Measurements from ENCODE around the gene UBALD2. TPM values are rescaled to one million over a fixed set of nuclear protein-coding genes. Genes with fewer than 3 reads are reported as not detected.
A peak's percentile ranks its signal among the peaks of the same experiment; 100 is the strongest.
"Not testable (repeated sequence)": the region's sequence is repeated elsewhere in the genome, so short reads cannot be mapped to it uniquely, and the experiment has no call there.

UBALD2 gene
- total RNA-seq, 2 experiments from 2014 or later, result 260 to 406 TPM

DNA sequence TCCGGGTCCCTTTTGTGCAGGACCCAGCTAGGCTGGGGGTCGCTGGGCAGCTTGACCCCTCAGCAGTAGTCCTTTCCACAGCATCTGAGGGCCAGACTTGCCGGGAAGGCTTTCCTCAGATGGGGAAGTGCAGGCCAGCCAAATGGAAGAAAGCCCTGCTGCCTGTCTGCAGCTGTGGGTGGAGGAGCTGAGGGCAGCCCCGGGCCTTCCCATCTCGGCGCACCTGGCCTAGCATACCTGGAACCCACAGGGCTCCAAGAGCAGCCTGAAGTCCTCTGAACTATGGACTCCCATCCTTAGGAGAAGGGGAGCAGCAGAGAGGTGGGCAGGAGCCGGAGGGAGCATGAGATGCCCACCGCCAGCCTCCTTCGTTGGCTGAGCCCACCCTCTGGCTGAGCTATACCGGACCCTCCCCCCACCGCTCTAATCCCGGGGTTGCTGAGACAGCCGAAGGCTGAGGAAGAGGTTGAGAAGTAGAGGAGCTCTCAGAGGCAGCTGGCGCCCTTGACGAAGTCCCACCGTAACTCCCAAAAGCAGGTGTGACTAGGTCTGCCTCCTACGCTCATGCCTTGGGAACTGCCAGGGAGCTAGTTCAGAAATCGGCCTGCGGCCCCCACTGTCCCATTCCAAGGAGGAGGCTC is 13.2 kb downstream of the UBALD2 start:
- Mint-ChIP-seq H3K4me3 (no peak overlapping the region), H3K36me3 (no peaks in the 10 kb centered on the region), H3K9me3 (ENCODE audit: low read depth) (no peaks in the 10 kb centered on the region), H3K27ac (no peak overlapping the region), H3K4me1 (peaks cover 11% of the 10 kb centered on the region), H3K27me3 (no peaks in the 10 kb centered on the region)
- ATAC-seq (no peak), DNase-seq (peak; percentile 42)
- CTCF ChIA-PET, result interaction anchor here (1.0 to 13.7 kb wide), 17 partner anchors 9 to 265 kb away, joined by 3 to 308 read pairs (median 17); partner anchors contain the start of genes EXOC7, FOXJ1 and UBALD2

DNA sequence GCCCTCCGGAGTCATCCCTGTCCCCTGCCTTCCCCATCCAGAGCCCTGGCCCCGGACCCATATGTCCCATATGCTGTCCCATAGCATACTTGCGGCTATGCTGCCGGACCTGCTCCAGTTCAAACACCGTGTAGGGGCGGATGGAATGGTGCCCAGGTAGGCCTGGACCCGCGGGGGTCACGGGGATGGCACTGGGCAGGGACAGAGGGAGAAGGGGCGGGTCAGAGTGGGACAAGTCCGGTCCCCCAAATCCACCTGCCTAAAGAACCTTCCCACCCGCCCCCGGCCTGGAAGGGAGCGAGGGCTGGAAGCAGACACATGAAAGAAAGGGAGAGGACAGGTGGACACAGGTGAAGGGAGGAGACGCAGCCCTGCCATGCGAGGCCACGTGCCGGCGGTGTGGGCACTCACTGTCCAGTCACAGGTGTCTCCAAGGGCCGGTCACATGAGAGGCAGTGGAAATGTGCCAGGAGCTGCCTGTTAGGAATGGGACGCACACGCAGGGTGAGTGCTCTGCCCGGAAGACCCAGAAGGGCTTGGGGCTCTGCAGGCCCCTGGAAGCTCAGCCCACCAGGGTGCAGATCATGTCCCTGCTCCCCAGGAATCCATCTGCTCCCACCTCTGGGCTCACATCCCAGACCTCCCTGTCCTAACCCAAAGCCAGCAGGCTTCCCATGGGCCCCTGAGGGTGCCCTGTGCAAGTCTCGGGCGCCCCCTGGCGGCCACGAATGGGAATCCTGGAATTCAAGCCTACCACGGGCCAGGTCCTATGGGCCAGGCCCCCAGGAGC is 14.0 kb downstream of the UBALD2 start:
- DNase-seq, result peak; percentile 89
- peak; percentile 88 for ATAC-seq
- no peak overlapping the region for H3K4me3 Mint-ChIP-seq
- no peaks in the 10 kb centered on the region for H3K27me3 Mint-ChIP-seq
- no peaks in the 10 kb centered on the region for H3K36me3 Mint-ChIP-seq
- no peaks in the 10 kb centered on the region for H3K9me3 Mint-ChIP-seq (ENCODE audit: low read depth)
- H3K27ac Mint-ChIP-seq, result no peak overlapping the region
- CTCF ChIA-PET, result interaction anchor here (0.7 to 13.7 kb wide), 69 partner anchors 9 to 298 kb away, joined by 3 to 308 read pairs (median 5); partner anchors contain the start of genes EXOC7, FOXJ1 and UBALD2
- peaks cover 4% of the 10 kb centered on the region for H3K4me1 Mint-ChIP-seq

GRCh38 chr17:76279742-76280287 is 14.7 kb downstream of the UBALD2 start:
- ATAC-seq (no peak), DNase-seq (no peak)
- H3K27ac Mint-ChIP-seq, result no peak overlapping the region
- H3K27me3 Mint-ChIP-seq, result no peaks in the 10 kb centered on the region
- peaks cover 1% of the 10 kb centered on the region for H3K4me1 Mint-ChIP-seq
- H3K36me3 Mint-ChIP-seq, result no peaks in the 10 kb centered on the region
- no peaks in the 10 kb centered on the region for H3K9me3 Mint-ChIP-seq (ENCODE audit: low read depth)
- no peak overlapping the region for H3K4me3 Mint-ChIP-seq
- CTCF ChIA-PET, result interaction anchor here (0.7 to 13.7 kb wide), 66 partner anchors 8 to 299 kb away, joined by 3 to 308 read pairs (median 5); partner anchors contain the start of genes EXOC7, FOXJ1 and UBALD2

GRCh38 chr17:76280650-76281049 is 15.5 kb downstream of the UBALD2 start:
- Mint-ChIP-seq H3K36me3 (no peaks in the 10 kb centered on the region), H3K4me1 (peaks cover 1% of the 10 kb centered on the region), H3K27ac (no peak overlapping the region), H3K4me3 (no peak overlapping the region), H3K27me3 (no peaks in the 10 kb centered on the region), H3K9me3 (ENCODE audit: low read depth) (no peaks in the 10 kb centered on the region)
- CTCF ChIA-PET, result interaction anchor here (1.0 to 13.7 kb wide), 22 partner anchors 12 to 300 kb away, joined by 3 to 308 read pairs (median 9); partner anchors contain the start of genes EXOC7 and FOXJ1
- ATAC-seq (no peak), DNase-seq (no peak)

GRCh38 chr17:76281573-76282371 is 16.6 kb downstream of the UBALD2 start:
- no peak overlapping the region for H3K4me3 Mint-ChIP-seq
- no peaks in the 10 kb centered on the region for H3K27me3 Mint-ChIP-seq

DNA sequence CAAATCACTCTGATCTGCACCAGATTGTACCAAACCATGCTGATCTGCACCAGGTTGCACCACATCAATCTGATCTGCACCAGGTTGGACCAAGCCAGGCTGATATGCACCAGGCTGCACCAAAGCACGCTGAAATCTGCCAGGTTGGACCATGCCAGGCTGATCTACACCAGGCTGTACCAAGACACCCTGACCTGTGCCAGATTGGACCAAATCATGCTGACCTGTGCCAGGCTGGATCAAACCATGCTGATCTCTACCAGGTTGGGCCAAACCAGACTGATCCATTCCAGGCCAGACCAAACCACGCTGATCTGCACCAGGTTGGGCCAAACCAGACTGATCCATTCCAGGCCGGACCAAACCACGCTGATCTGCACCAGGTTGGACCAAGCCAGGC is 27.4 kb downstream of the UBALD2 start:
- CTCF ChIA-PET, result no interaction called here
- Mint-ChIP-seq H3K36me3 (no peaks in the 10 kb centered on the region), H3K4me3 (no peak overlapping the region), H3K27ac (no peak overlapping the region), H3K27me3 (no peaks in the 10 kb centered on the region), H3K4me1 (no peaks in the 10 kb centered on the region), H3K9me3 (ENCODE audit: low read depth) (no peaks in the 10 kb centered on the region)
- DNase-seq, result no peak
- no peak for ATAC-seq

More at GRCh38 chr17:76281573-76282371, 16.6 kb downstream of the UBALD2 start:
- Mint-ChIP-seq H3K4me1 (peaks cover 1% of the 10 kb centered on the region), H3K36me3 (no peaks in the 10 kb centered on the region), H3K27ac (no peak overlapping the region), H3K9me3 (ENCODE audit: low read depth) (no peaks in the 10 kb centered on the region)
- ATAC-seq, result no peak
- DNase-seq, result no peak
- CTCF ChIA-PET, result interaction anchor here (2.0 to 13.7 kb wide), 7 partner anchors 8 to 268 kb away, joined by 4 to 308 read pairs (median 39); partner anchors contain the start of gene FOXJ1

- Mint-ChIP-seq H3K9me3 (ENCODE audit: low read depth) (no peaks in the 10 kb centered on the region), H3K27me3 (no peaks in the 10 kb centered on the region), H3K36me3 (no peaks in the 10 kb centered on the region), H3K4me3 (no peak overlapping the region), H3K4me1 (no peaks in the 10 kb centered on the region), H3K27ac (no peak overlapping the region)
- no peak for ATAC-seq
- CTCF ChIA-PET, result interaction anchor here (1.4 kb wide), 1 partner anchor 172 kb away, joined by 4 read pairs; no protein-coding TSS in a partner anchor
- no peak for DNase-seq
Measured at GRCh38 chr17:76293106-76293505, 28.0 kb downstream of the UBALD2 start.

GRCh38 chr17:76296186-76296585 is 31.0 kb downstream of the UBALD2 start:
- no peak for DNase-seq
- Mint-ChIP-seq H3K27me3 (no peaks in the 10 kb centered on the region), H3K4me3 (no peak overlapping the region), H3K27ac (no peak overlapping the region), H3K9me3 (ENCODE audit: low read depth) (no peaks in the 10 kb centered on the region), H3K4me1 (peaks cover 3% of the 10 kb centered on the region), H3K36me3 (no peaks in the 10 kb centered on the region)
- ATAC-seq, result no peak
- CTCF ChIA-PET, result interaction anchor here (1.0 to 2.1 kb wide), 4 partner anchors 16 to 285 kb away, joined by 3 to 12 read pairs (median 6); no protein-coding TSS in a partner anchor

DNA sequence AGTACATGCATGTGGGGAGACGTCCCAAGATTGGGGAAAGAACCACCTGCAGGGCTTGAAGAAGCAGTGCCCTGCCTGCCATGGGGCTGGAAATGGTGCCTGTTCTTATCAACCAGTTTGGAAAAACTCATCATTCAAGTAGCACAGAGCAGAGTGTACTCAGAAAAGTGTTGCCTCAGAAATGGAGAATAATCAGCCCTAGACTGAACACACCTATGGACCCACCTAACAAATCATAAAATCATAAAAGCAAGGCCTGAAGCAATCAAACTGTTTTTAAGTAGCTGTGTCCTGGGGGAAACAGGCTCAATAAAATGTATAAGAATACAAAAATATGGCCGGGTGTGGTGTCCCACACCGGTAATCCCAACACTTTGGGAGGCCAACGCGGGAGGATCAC is 31.7 kb downstream of the UBALD2 start:
- Mint-ChIP-seq H3K4me3 (no peak overlapping the region), H3K4me1 (peaks cover 3% of the 10 kb centered on the region), H3K36me3 (no peaks in the 10 kb centered on the region), H3K27me3 (no peaks in the 10 kb centered on the region), H3K27ac (no peak overlapping the region), H3K9me3 (ENCODE audit: low read depth) (no peaks in the 10 kb centered on the region)
- DNase-seq (no peak), ATAC-seq (no peak)
- CTCF ChIA-PET, result interaction anchor here (0.6 to 7.5 kb wide), 4 partner anchors 17 to 283 kb away, joined by 3 to 46 read pairs (median 20); no protein-coding TSS in a partner anchor

DNA sequence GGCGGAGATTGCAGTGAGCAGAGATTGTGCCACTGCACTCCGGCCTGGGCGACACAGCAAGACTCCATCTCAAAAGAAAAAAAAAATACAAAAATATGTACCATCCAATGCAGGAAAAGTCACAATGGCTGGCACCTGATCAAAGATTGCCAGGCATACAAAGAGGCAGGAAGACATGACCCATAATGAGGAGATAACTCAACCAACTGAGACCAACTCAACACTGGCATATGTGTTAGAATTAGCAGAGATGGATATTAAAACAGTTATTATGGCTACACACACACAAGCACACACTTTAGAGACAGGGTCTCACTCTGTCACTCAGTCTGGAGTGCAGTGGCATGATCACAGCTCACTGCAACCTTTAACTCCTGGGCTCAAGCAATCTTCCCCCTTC is 32.3 kb downstream of the UBALD2 start:
- Mint-ChIP-seq H3K27me3 (no peaks in the 10 kb centered on the region), H3K4me1 (peaks cover 3% of the 10 kb centered on the region), H3K36me3 (no peaks in the 10 kb centered on the region), H3K9me3 (ENCODE audit: low read depth) (no peaks in the 10 kb centered on the region), H3K27ac (no peak overlapping the region), H3K4me3 (no peak overlapping the region)
- no peak for DNase-seq
- no peak for ATAC-seq
- CTCF ChIA-PET, result interaction anchor here (0.6 to 8.4 kb wide), 7 partner anchors 10 to 284 kb away, joined by 3 to 81 read pairs (median 13); partner anchors contain the start of genes EXOC7 and SPHK1

- ATAC-seq (no peak), DNase-seq (no peak)
- peaks cover 2% of the 10 kb centered on the region for H3K36me3 Mint-ChIP-seq
- CTCF ChIA-PET, result interaction anchor here (0.6 to 10.5 kb wide), 16 partner anchors 8 to 1851 kb away, joined by 3 to 171 read pairs (median 4); partner anchors contain the start of genes PRPSAP1 and SPHK1
- no peak overlapping the region for H3K4me3 Mint-ChIP-seq
- H3K9me3 Mint-ChIP-seq (ENCODE audit: low read depth), result no peaks in the 10 kb centered on the region
- peaks cover 2% of the 10 kb centered on the region for H3K4me1 Mint-ChIP-seq
- H3K27ac Mint-ChIP-seq, result no peak overlapping the region
- H3K27me3 Mint-ChIP-seq, result no peaks in the 10 kb centered on the region
Measured at GRCh38 chr17:76304226-76305134, 39.3 kb downstream of the UBALD2 start.

DNA sequence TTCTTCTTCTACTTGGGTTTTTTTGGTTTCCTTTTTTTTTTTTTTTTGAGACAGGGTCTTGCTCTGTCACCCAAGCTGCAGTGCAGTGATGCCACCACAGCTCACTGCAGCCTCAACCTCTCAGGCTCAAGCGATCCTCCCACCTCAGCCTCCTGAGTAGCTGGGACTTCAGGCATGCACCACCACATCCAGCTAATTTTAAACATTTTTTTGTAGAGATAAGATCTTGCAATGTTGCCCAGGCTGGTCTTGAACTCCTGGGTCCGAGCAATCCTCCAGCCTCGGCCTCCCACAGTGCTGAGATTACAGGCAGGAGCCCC is 39.9 kb downstream of the UBALD2 start:
- H3K9me3 Mint-ChIP-seq (ENCODE audit: low read depth); H3K4me3 Mint-ChIP-seq; H3K4me1 Mint-ChIP-seq; H3K27me3 Mint-ChIP-seq; DNase-seq; H3K36me3 Mint-ChIP-seq; H3K27ac Mint-ChIP-seq; ATAC-seq: not testable (repeated sequence)
- CTCF ChIA-PET, result interaction anchor here (0.7 to 10.5 kb wide), 7 partner anchors 12 to 291 kb away, joined by 3 to 171 read pairs (median 9); partner anchors contain the start of gene SPHK1

All from activated CD8-positive, alpha-beta memory T cell treated with anti-CD3 and anti-CD28 coated beads, Interleukin-2, amount 10 ng/mL, durations not matched to agents 7 days and 5 days (primary cell).